ENCODE data around the gene KCNQ1.

GRCh38 chr11:2689651-2690575, 245.1 kb downstream of the KCNQ1 start:
- TF ChIP-seq POLR2A (IDR thresholded peaks at IDR 0.05): no peak
- TF ChIP-seq CTCF (IDR thresholded peaks at IDR 0.05): no peak
- no peak for TF ChIP-seq POLR2AphosphoS5 (IDR thresholded peaks at IDR 0.05)
- TF ChIP-seq EP300 (IDR thresholded peaks at IDR 0.05; ENCODE audit: low read depth): no peak
